A673 (cell line): ENCODE data around the gene NLRP14.

Experiments used
- CTCF ChIP-seq: fragments of 300-800, 200-600 bp; sonication (generic); conservative IDR thresholded peaks from 2 replicates; pipeline ENCODE4 v1.5.1; 2017; ENCODE audit warnings: low read depth, mild to moderate bottlenecking, antibody characterized with exemption, low read length, moderate library complexity, mixed read lengths
- EZH2 ChIP-seq: fragments of 200-600 bp; sonication (generic); IDR thresholded peaks from 2 replicates; pipeline ENCODE4 v1.6.1; 2017; ENCODE audit warnings: borderline replicate concordance, low read depth, mild to moderate bottlenecking, mixed read lengths, antibody characterized with exemption, low read length; ENCODE audit not compliant: poor library complexity, severe bottlenecking

GRCh38 chr11:6992457-6993417 is 27.5 kb upstream of the NLRP14 start:
- TF ChIP-seq CTCF, result no peak
- TF ChIP-seq EZH2, result no peak
